Measurements from ENCODE around the gene GFRA4.

Gene GFRA4

DNA sequence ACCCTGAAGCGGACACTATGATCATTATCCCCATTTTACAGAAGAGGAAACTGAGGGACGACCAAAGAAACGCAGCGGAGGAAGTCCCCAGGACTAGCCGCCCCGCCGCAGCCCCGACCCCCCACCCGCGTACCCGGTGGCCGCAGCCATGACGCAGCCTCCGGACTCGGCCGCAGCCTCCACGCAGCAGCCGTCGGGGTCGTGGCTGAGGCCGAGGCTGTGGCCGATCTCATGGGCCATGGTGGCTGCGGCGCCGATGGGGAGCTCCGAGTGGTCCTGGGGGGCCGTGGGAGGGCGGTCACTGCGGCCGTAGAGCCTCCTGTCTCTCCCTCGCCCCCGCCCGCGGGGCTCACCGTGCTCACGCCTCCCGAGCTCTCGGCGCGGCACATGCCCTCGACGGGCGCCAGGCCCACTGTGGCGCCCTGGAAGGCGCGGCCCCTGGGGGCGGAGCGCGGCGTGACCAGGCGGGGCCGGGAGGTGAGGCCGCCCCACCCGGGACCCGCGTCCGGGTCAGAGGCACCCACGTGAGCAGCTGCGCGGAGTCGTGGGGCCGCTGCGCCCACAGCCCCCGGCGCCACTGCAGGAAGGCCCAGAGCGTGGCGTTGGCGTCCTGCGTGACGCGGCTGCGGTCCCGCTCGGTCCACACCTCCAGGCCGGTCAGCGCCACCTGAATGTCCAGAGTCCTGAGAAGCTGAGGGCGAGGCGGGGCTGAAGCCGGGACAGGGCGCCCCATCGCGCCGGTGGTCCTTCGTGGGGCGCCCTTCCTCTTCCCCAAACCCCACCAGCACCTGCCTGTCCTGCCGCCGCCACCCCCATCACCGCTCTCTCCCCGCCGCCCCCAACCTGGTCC, 10.2 kb upstream of the GFRA4 start:
- Histone ChIP-seq H3K4me3 (no peak overlapping the region), H3K27ac (no peak overlapping the region), H3K36me3 (ENCODE audit: insufficient read depth, low read length) (no peaks in the 10 kb centered on the region), H3K9ac (ENCODE audit: insufficient read length) (no peak overlapping the region), H3K9me3 (ENCODE audit: low read depth, low read length) (no peaks in the 10 kb centered on the region)
- TF ChIP-seq EZH2 (IDR thresholded peaks at IDR 0.05) (no peak), POLR2AphosphoS5 (IDR thresholded peaks at IDR 0.05; ENCODE audit: borderline replicate concordance, low read depth, low read length) (no peak), FOXP2 (optimal IDR thresholded peaks at IDR 0.05; ENCODE audit: control extremely low read depth, extremely low read length, insufficient read depth) (no peak)
- DNase-seq (ENCODE audit: low read depth, low spot score) = no peak

DNA sequence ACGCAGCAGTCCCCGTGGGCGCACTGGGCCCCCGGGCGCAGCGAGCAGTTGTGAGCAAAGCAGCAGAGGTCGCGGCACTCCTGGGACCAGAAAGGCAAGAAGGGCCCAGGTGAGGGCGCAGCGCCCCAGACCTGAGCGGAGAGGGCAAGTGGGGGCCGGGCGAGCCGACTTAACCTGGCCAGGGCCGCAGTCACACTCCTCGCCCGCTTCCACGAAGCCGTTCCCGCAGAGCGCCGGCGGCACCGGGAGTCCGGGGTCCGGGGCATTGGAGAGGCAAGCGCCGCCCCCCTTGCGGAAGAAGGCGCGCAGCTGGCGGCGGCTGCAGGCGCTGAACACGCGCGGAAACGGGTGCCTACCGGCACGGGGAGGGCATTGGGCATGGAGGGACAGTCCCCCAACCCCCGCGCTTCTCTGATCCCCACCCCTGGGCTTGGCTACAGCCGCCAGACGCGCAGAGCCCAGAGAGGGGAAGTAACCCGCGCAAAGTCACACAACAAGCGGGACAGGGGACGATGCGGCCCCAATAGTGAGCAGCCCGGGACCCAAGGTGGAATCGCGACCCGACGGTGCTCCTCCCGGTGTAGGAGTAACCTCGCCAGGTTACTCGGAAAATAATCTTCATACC, 9.5 kb upstream of the GFRA4 start:
- TF ChIP-seq EZH2 (IDR thresholded peaks at IDR 0.05) (no peak), POLR2AphosphoS5 (IDR thresholded peaks at IDR 0.05; ENCODE audit: borderline replicate concordance, low read depth, low read length) (no peak), FOXP2 (optimal IDR thresholded peaks at IDR 0.05; ENCODE audit: control extremely low read depth, extremely low read length, insufficient read depth) (no peak)
- H3K9me3 ChIP-seq (ENCODE audit: low read depth, low read length) = no peaks in the 10 kb centered on the region
- peak overlapping the region; percentile 57 for H3K4me3 ChIP-seq
- H3K27ac ChIP-seq = no peak overlapping the region
- H3K36me3 ChIP-seq (ENCODE audit: insufficient read depth, low read length) = no peaks in the 10 kb centered on the region
- H3K9ac ChIP-seq (ENCODE audit: insufficient read length) = no peak overlapping the region
- no peak for DNase-seq (ENCODE audit: low read depth, low spot score)

GRCh38 chr20:3671986-3672546, 8.9 kb upstream of the GFRA4 start:
- H3K9ac ChIP-seq (ENCODE audit: insufficient read length) = no peak overlapping the region
- H3K4me3 ChIP-seq = no peak overlapping the region

GRCh38 chr20:3670945-3671344, 7.7 kb upstream of the GFRA4 start:
- no peaks in the 10 kb centered on the region for H3K36me3 ChIP-seq (ENCODE audit: insufficient read depth, low read length)
- H3K9ac ChIP-seq (ENCODE audit: insufficient read length) = no peak overlapping the region
- TF ChIP-seq POLR2AphosphoS5 (IDR thresholded peaks at IDR 0.05; ENCODE audit: borderline replicate concordance, low read depth, low read length) = no peak
- no peak for TF ChIP-seq FOXP2 (optimal IDR thresholded peaks at IDR 0.05; ENCODE audit: control extremely low read depth, extremely low read length, insufficient read depth)
- no peak for TF ChIP-seq EZH2 (IDR thresholded peaks at IDR 0.05)
- H3K9me3 ChIP-seq (ENCODE audit: low read depth, low read length) = no peaks in the 10 kb centered on the region
- no peak overlapping the region for H3K27ac ChIP-seq
- no peak overlapping the region for H3K4me3 ChIP-seq
- DNase-seq (ENCODE audit: low read depth, low spot score) = no peak

More at GRCh38 chr20:3671986-3672546, 8.9 kb upstream of the GFRA4 start:
- DNase-seq (ENCODE audit: low read depth, low spot score) = no peak
- Histone ChIP-seq H3K27ac (no peak overlapping the region), H3K36me3 (ENCODE audit: insufficient read depth, low read length) (no peaks in the 10 kb centered on the region), H3K9me3 (ENCODE audit: low read depth, low read length) (no peaks in the 10 kb centered on the region)
- TF ChIP-seq FOXP2 (optimal IDR thresholded peaks at IDR 0.05; ENCODE audit: control extremely low read depth, extremely low read length, insufficient read depth) (no peak), EZH2 (IDR thresholded peaks at IDR 0.05) (no peak), POLR2AphosphoS5 (IDR thresholded peaks at IDR 0.05; ENCODE audit: borderline replicate concordance, low read depth, low read length) (no peak)

DNA sequence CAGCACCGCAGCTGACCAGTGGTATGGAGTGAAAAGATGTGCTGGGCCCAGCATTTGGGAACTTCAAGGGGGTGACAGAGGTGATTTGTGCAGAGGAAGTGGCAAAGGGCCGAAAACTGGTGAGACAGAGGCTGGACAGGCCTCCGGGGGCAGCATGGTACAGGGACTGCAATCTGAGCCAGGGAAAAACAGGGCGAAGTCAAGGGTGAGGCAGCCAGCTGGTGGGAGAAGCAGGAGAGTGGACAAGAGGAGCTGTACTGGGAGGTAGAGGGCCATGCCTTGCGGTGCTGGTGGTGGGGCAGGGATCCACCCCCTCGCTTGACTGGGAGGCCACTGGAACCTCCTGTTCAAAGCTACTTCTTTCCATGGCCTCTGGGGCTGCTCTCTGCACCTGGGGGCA, 7.3 kb upstream of the GFRA4 start:
- Histone ChIP-seq H3K27ac (no peak overlapping the region), H3K9ac (ENCODE audit: insufficient read length) (no peak overlapping the region), H3K4me3 (no peak overlapping the region), H3K9me3 (ENCODE audit: low read depth, low read length) (no peaks in the 10 kb centered on the region), H3K36me3 (ENCODE audit: insufficient read depth, low read length) (no peaks in the 10 kb centered on the region)
- no peak for DNase-seq (ENCODE audit: low read depth, low spot score)
- TF ChIP-seq EZH2 (IDR thresholded peaks at IDR 0.05) = no peak
- no peak for TF ChIP-seq FOXP2 (optimal IDR thresholded peaks at IDR 0.05; ENCODE audit: control extremely low read depth, extremely low read length, insufficient read depth)

DNA sequence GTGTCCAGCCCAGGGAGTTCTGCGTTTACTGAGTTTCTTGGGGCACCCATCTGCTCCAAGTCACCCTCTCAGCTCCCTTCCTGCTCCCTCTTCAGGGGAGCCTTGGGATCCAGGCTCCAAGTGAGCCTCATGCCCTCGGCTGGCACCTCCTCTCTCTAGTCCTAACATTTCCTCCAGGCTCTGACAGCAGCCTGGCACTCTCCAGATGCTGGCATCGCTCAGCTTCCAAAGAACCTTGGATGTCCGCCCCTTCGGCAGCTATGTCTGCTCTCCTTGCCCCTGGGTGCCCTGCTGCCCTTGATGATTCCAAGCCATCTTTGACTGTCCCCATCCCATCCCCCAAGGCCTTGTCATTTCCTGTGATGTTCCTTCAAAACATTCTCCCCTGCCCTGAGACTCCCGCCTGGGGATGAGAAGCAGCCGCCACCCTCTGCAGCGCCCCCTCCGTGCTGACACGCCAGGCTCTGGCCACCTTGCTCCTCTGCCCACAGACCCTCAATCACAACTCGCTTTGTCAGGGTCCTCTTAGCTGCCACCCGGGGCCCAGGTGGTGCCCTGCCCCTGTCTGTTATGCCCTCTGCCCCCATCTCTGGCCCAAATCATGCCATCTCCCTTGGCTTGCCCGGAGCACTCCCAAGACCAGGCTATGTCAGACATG, 6.6 kb upstream of the GFRA4 start:
- no peak for DNase-seq (ENCODE audit: low read depth, low spot score)
- Histone ChIP-seq H3K4me3 (no peak overlapping the region), H3K36me3 (ENCODE audit: insufficient read depth, low read length) (no peaks in the 10 kb centered on the region), H3K9me3 (ENCODE audit: low read depth, low read length) (no peaks in the 10 kb centered on the region), H3K27ac (no peak overlapping the region), H3K9ac (ENCODE audit: insufficient read length) (no peak overlapping the region)
- TF ChIP-seq EZH2 (IDR thresholded peaks at IDR 0.05) = no peak
- TF ChIP-seq POLR2AphosphoS5 (IDR thresholded peaks at IDR 0.05; ENCODE audit: borderline replicate concordance, low read depth, low read length) = no peak
- TF ChIP-seq FOXP2 (optimal IDR thresholded peaks at IDR 0.05; ENCODE audit: control extremely low read depth, extremely low read length, insufficient read depth) = no peak

- Histone ChIP-seq H3K27ac (no peak overlapping the region), H3K36me3 (ENCODE audit: insufficient read depth, low read length) (no peaks in the 10 kb centered on the region), H3K9me3 (ENCODE audit: low read depth, low read length) (no peaks in the 10 kb centered on the region), H3K9ac (ENCODE audit: insufficient read length) (no peak overlapping the region), H3K4me3 (no peak overlapping the region)
- TF ChIP-seq POLR2AphosphoS5 (IDR thresholded peaks at IDR 0.05; ENCODE audit: borderline replicate concordance, low read depth, low read length) (no peak), EZH2 (IDR thresholded peaks at IDR 0.05) (no peak), FOXP2 (optimal IDR thresholded peaks at IDR 0.05; ENCODE audit: control extremely low read depth, extremely low read length, insufficient read depth) (no peak)
- DNase-seq (ENCODE audit: low read depth, low spot score) = no peak
Observed at GRCh38 chr20:3667434-3668037, 4.3 kb upstream of the GFRA4 start.

GRCh38 chr20:3663858-3664257, 659 bp upstream of the GFRA4 start:
- Histone ChIP-seq H3K9ac (ENCODE audit: insufficient read length) (no peak overlapping the region), H3K9me3 (ENCODE audit: low read depth, low read length) (no peaks in the 10 kb centered on the region), H3K27ac (no peak overlapping the region), H3K36me3 (ENCODE audit: insufficient read depth, low read length) (no peaks in the 10 kb centered on the region), H3K4me3 (no peak overlapping the region)
- no peak for DNase-seq (ENCODE audit: low read depth, low spot score)
- TF ChIP-seq POLR2AphosphoS5 (IDR thresholded peaks at IDR 0.05; ENCODE audit: borderline replicate concordance, low read depth, low read length) = no peak
- no peak for TF ChIP-seq EZH2 (IDR thresholded peaks at IDR 0.05)
- TF ChIP-seq FOXP2 (optimal IDR thresholded peaks at IDR 0.05; ENCODE audit: control extremely low read depth, extremely low read length, insufficient read depth) = no peak

Measured in SK-N-MC (cell line).